Neural crest cell (in vitro differentiated cells): Measurements from ENCODE around the gene SPEG. TPM values are rescaled to one million over a fixed set of nuclear protein-coding genes. Genes with fewer than 3 reads are reported as not detected.

Experiments used
- DNase-seq: peaks from one replicate; pipeline ENCODE4 v3.0.0; 2021; ENCODE audit warnings: low read depth, mixed read lengths, low spot score
- H3K27ac Mint-ChIP-seq: one replicate; pipeline ENCODE4 v1.8.0; 2021; ENCODE audit warnings: mild to moderate bottlenecking, mixed read lengths; ENCODE audit not compliant: unreplicated experiment
- H3K27me3 Mint-ChIP-seq: 2 replicates; pipeline ENCODE4 v1.8.0; 2021; ENCODE audit warnings: low read depth, mild to moderate bottlenecking, mixed read lengths
- H3K36me3 Mint-ChIP-seq: 2 replicates; pipeline ENCODE4 v1.8.0; 2021; ENCODE audit warnings: low read depth, mild to moderate bottlenecking, mixed read lengths
- H3K4me1 Mint-ChIP-seq: 2 replicates; pipeline ENCODE4 v1.8.0; 2021; ENCODE audit warnings: mixed read lengths
- H3K4me3 Mint-ChIP-seq: one replicate; pipeline ENCODE4 v1.8.0; 2021; ENCODE audit warnings: mild to moderate bottlenecking, mixed read lengths
- H3K9me3 Mint-ChIP-seq: 2 replicates; pipeline ENCODE4 v1.8.0; 2021; ENCODE audit warnings: mixed read lengths
- CTCF ChIP-seq: fragments of 200-600 bp; sonication (generic); conservative IDR thresholded peaks from 2 replicates; pipeline ENCODE4 v1.5.0; 2021; ENCODE audit warnings: antibody characterized with exemption, mild to moderate bottlenecking
- total RNA-seq: library from RNA; stranded (reverse); gene quantifications from 2 replicates; pipeline ENCODE4 v1.2.1, GENCODE V29; 2021

Gene SPEG
- total RNA-seq, 1 donor from 2014 or later = 13.4 TPM

GRCh38 chr2:219403861-219404260 lies 30.8 kb upstream of the SPEG start:
- DNase-seq = no peak
- Mint-ChIP-seq H3K36me3 (no peaks in the 10 kb centered on the region), H3K4me1 (peaks cover 27% of the 10 kb centered on the region), H3K9me3 (no peaks in the 10 kb centered on the region), H3K27me3 (no peaks in the 10 kb centered on the region), H3K27ac (no peak overlapping the region), H3K4me3 (no peak overlapping the region)
- TF ChIP-seq CTCF = no peak

- TF ChIP-seq CTCF = no peak
- Mint-ChIP-seq H3K27me3 (no peaks in the 10 kb centered on the region), H3K9me3 (no peaks in the 10 kb centered on the region), H3K4me1 (peaks cover 27% of the 10 kb centered on the region), H3K4me3 (no peak overlapping the region), H3K36me3 (no peaks in the 10 kb centered on the region), H3K27ac (no peak overlapping the region)
- DNase-seq = no peak
Measured at GRCh38 chr2:219404291-219404910, 30.2 kb upstream of the SPEG start.

- H3K4me1 Mint-ChIP-seq = peaks cover 24% of the 10 kb centered on the region
- H3K27me3 Mint-ChIP-seq = no peaks in the 10 kb centered on the region
- no peaks in the 10 kb centered on the region for H3K9me3 Mint-ChIP-seq
- no peak overlapping the region for H3K4me3 Mint-ChIP-seq
- no peak for DNase-seq
- no peaks in the 10 kb centered on the region for H3K36me3 Mint-ChIP-seq
- TF ChIP-seq CTCF = no peak
- H3K27ac Mint-ChIP-seq = no peak overlapping the region
Measured at GRCh38 chr2:219404954-219405353, 29.7 kb upstream of the SPEG start.

- Mint-ChIP-seq H3K27me3 (no peaks in the 10 kb centered on the region), H3K27ac (no peak overlapping the region), H3K36me3 (no peaks in the 10 kb centered on the region), H3K4me1 (peaks cover 19% of the 10 kb centered on the region), H3K4me3 (no peak overlapping the region), H3K9me3 (no peaks in the 10 kb centered on the region)
- DNase-seq = no peak
- no peak for TF ChIP-seq CTCF
Measured at GRCh38 chr2:219405451-219405850, 29.2 kb upstream of the SPEG start.

- H3K9me3 Mint-ChIP-seq = no peaks in the 10 kb centered on the region
- no peak for DNase-seq
- no peak for TF ChIP-seq CTCF
- H3K27ac Mint-ChIP-seq = no peak overlapping the region
- no peaks in the 10 kb centered on the region for H3K36me3 Mint-ChIP-seq
- H3K4me3 Mint-ChIP-seq = no peak overlapping the region
- H3K27me3 Mint-ChIP-seq = no peaks in the 10 kb centered on the region
- H3K4me1 Mint-ChIP-seq = peaks cover 18% of the 10 kb centered on the region
Measured at GRCh38 chr2:219405958-219406860, 28.4 kb upstream of the SPEG start.
